Parathyroid adenoma (tissue), 2 donors: Measurements from ENCODE around the gene NLGN1.

ENCODE experiments used
- H2AFZ ChIP-seq: fragments of 300-600 bp; sonication (generic); one replicate; pipeline ENCODE4 v1.7.0; 2017; ENCODE audit warnings: antibody characterized with exemption, mild to moderate bottlenecking
- H3K27ac ChIP-seq: fragments of 300-600 bp; sonication (generic); one replicate; pipeline ENCODE4 v1.7.0; 2017
- H3K27me3 ChIP-seq: fragments of 300-600 bp; sonication (generic); one replicate; pipeline ENCODE4 v1.7.0; 2017; ENCODE audit warnings: low read length; ENCODE audit not compliant: control insufficient read depth, insufficient read depth
- H3K36me3 ChIP-seq: fragments of 300-600 bp; sonication (generic); one replicate; pipeline ENCODE4 v1.7.0; 2017; ENCODE audit warnings: low read length; ENCODE audit not compliant: control insufficient read depth, insufficient read depth
- H3K4me1 ChIP-seq: fragments of 300-600 bp; sonication (generic); one replicate; pipeline ENCODE4 v1.7.0; 2017; ENCODE audit warnings: control low read depth
- H3K4me2 ChIP-seq: fragments of 300-600 bp; sonication (generic); one replicate; pipeline ENCODE4 v1.7.0; 2017; ENCODE audit warnings: low read length
- H3K4me3 ChIP-seq: fragments of 300-600 bp; sonication (generic); one replicate; pipeline ENCODE4 v1.7.0; 2017; ENCODE audit warnings: low read depth, low read length
- H3K79me2 ChIP-seq: fragments of 300-600 bp; sonication (generic); one replicate; pipeline ENCODE4 v1.7.0; 2017; ENCODE audit warnings: control low read depth
- H3K9ac ChIP-seq: fragments of 300-600 bp; sonication (generic); one replicate; pipeline ENCODE4 v1.7.0; 2017; ENCODE audit warnings: mild to moderate bottlenecking
- H3K9me3 ChIP-seq: fragments of 300-600 bp; sonication (generic); one replicate; pipeline ENCODE4 v1.7.0; 2017; ENCODE audit warnings: low read length; ENCODE audit not compliant: control insufficient read depth
- TF ChIP-seq, protein P1 (sequence below): fragments of 300-600 bp; sonication (generic); IDR thresholded peaks from one replicate; pipeline ENCODE4 v1.7.0; 2017; ENCODE audit warnings: antibody characterized with exemption, mild to moderate bottlenecking
- donor health status: primary hyperparathyroidism.

The NLGN1 gene

DNA sequence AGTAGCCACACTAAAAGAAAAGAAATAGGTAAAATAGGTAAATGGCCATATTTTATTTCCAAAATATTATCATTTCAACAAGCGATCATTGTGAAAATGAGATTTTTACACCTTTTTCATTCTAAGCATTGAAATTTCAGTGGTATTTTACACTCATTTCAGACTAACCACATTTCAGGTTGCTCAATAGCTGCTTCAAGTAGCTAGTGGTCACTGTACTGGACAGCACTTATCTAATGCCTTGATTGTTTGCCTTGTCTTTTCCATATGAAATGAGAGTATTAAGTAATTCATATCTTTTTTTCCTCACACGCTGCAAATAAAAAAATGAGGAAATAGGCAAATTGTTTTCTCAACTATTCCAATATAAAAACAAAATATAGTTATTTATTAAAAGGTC, 332.8 kb downstream of the NLGN1 start:
- no peaks in the 10 kb centered on the region for H3K4me1 ChIP-seq
- no peaks in the 10 kb centered on the region for H3K9me3 ChIP-seq
- H3K4me2 ChIP-seq = no peak overlapping the region
- H3K27ac ChIP-seq = no peak overlapping the region
- no peaks in the 10 kb centered on the region for H3K27me3 ChIP-seq
- TF ChIP-seq, protein P1, sequence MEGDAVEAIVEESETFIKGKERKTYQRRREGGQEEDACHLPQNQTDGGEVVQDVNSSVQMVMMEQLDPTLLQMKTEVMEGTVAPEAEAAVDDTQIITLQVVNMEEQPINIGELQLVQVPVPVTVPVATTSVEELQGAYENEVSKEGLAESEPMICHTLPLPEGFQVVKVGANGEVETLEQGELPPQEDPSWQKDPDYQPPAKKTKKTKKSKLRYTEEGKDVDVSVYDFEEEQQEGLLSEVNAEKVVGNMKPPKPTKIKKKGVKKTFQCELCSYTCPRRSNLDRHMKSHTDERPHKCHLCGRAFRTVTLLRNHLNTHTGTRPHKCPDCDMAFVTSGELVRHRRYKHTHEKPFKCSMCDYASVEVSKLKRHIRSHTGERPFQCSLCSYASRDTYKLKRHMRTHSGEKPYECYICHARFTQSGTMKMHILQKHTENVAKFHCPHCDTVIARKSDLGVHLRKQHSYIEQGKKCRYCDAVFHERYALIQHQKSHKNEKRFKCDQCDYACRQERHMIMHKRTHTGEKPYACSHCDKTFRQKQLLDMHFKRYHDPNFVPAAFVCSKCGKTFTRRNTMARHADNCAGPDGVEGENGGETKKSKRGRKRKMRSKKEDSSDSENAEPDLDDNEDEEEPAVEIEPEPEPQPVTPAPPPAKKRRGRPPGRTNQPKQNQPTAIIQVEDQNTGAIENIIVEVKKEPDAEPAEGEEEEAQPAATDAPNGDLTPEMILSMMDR = no peak
- no peaks in the 10 kb centered on the region for H3K79me2 ChIP-seq
- no peak overlapping the region for H2AFZ ChIP-seq
- H3K36me3 ChIP-seq = no peaks in the 10 kb centered on the region
- no peak overlapping the region for H3K4me3 ChIP-seq
- H3K9ac ChIP-seq = no peak overlapping the region

- no peaks in the 10 kb centered on the region for H3K4me1 ChIP-seq
- TF ChIP-seq, protein P1 = no peak
- no peak overlapping the region for H3K9ac ChIP-seq
- H3K4me2 ChIP-seq = no peak overlapping the region
- H3K36me3 ChIP-seq = no peaks in the 10 kb centered on the region
- no peak overlapping the region for H3K4me3 ChIP-seq
- H3K9me3 ChIP-seq = no peaks in the 10 kb centered on the region
- H3K27me3 ChIP-seq = no peaks in the 10 kb centered on the region
- no peak overlapping the region for H2AFZ ChIP-seq
- no peaks in the 10 kb centered on the region for H3K79me2 ChIP-seq
- H3K27ac ChIP-seq = no peak overlapping the region
Observed at GRCh38 chr3:173732237-173732636, 334.7 kb downstream of the NLGN1 start.

DNA sequence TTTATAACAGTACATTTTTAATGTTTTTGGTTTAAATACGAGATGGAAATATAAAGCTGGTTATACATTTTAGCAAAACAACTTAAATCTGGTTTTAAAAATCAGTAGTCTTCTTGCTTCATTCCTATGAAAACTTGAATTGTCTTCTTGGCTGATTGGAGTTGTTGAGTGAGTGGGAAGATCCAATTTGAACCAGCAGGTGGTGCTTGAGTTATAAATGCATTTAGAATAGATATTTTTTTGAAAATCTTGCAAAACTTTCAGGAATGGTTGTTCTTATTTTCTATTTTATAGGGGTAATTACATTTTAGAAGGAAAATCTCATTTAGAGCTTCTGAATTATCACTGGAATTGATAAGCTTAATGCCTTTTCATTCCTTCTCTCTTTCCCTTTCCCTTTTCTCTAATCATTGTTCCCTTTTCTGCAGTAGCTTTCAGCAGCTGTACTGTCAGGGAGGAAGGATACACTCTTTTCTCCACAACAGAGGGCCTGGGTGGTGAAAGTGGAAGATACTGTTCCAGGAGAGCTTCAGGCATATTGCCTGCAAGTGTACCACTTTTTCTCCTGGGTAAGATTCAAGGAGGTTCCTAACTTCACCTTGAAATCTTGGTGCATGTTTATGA, 335.6 kb downstream of the NLGN1 start:
- Histone ChIP-seq H2AFZ (no peak overlapping the region), H3K27ac (no peak overlapping the region), H3K36me3 (no peaks in the 10 kb centered on the region), H3K4me2 (no peak overlapping the region), H3K79me2 (no peaks in the 10 kb centered on the region), H3K27me3 (no peaks in the 10 kb centered on the region), H3K4me3 (no peak overlapping the region), H3K9me3 (no peaks in the 10 kb centered on the region), H3K9ac (no peak overlapping the region), H3K4me1 (no peaks in the 10 kb centered on the region)
- TF ChIP-seq, protein P1 = no peak

GRCh38 chr3:173734473-173734872, 336.9 kb downstream of the NLGN1 start:
- Histone ChIP-seq H3K79me2 (no peaks in the 10 kb centered on the region), H3K27ac (no peak overlapping the region), H3K4me1 (no peaks in the 10 kb centered on the region), H3K27me3 (no peaks in the 10 kb centered on the region), H3K4me2 (no peak overlapping the region), H3K4me3 (no peak overlapping the region), H3K9ac (no peak overlapping the region), H3K36me3 (no peaks in the 10 kb centered on the region), H2AFZ (no peak overlapping the region), H3K9me3 (no peaks in the 10 kb centered on the region)
- TF ChIP-seq, protein P1 = no peak

DNA sequence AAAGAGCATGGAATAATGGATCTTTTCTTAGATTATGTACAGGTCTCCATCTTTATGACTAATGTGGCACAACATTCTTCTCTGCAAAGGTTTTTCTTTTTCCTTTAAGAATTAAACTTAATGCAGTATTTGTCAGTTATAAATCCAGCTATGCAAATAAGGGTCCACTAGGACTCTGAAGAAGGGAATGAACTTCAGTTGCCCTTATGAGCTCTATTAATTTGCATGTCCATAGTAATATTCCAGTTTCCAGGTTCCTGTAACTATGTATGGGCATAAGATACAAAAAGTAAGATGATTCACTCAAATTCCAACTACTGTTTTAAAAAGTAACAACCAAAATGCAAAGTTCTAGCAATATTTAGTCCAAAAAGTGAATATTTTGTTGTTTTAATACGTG, 337.4 kb downstream of the NLGN1 start:
- Histone ChIP-seq H3K9me3 (no peaks in the 10 kb centered on the region), H3K4me2 (no peak overlapping the region), H3K4me1 (no peaks in the 10 kb centered on the region), H2AFZ (no peak overlapping the region), H3K9ac (no peak overlapping the region), H3K36me3 (no peaks in the 10 kb centered on the region), H3K4me3 (no peak overlapping the region), H3K79me2 (no peaks in the 10 kb centered on the region), H3K27me3 (no peaks in the 10 kb centered on the region), H3K27ac (no peak overlapping the region)
- TF ChIP-seq, protein P1 = no peak
